GM19043 (cell line): Measurements from ENCODE around the gene USO1.
"Not testable (repeated sequence)": the region's sequence is repeated elsewhere in the genome, so short reads cannot be mapped to it uniquely, and the experiment has no call there.

Experiments
- ATAC-seq: cut with Tn5 transposase; IDR thresholded peaks from one replicate; pipeline ENCODE4 v1.9.1; 2021; ENCODE audit warnings: low read depth; ENCODE audit not compliant: unreplicated experiment

Gene USO1

DNA sequence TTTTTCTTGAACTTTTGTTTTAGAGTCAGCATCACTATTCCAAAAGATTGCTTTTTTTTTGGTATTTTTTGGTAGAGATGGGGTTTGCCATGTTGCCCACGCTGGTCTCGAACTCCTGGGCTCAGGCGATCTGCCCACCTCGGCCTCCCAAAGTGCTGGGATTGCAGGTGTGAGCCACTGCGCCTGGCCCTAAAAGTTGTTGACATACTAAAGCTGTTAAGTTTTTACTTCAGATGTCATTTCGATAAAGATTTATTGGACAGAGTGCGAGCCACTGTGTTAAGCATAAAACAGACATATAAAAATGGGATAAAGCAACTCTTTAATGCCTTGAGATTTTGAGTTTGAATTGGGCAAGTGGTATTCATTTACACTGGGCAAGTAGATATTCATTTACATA is 28.3 kb downstream of the USO1 start:
- no peak for ATAC-seq

DNA sequence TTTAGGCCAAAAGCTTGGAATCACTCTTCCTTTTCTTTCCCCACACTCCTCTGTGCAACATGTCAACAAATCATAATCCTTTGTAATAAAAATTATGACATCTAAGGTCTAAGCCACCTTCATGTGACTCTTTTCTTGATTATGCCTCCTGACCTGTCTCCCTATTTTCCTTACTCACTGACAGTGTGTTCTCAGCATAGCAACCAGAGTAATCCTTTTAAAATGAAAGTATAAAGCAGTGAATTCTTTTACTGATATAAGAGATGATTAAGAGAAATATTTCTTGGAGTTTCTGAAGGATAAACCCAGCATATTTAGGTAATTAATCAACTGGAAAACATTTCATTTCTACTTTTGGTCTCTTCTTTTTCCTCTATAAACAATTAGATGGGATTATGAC is 44.7 kb downstream of the USO1 start:
- no peak for ATAC-seq

DNA sequence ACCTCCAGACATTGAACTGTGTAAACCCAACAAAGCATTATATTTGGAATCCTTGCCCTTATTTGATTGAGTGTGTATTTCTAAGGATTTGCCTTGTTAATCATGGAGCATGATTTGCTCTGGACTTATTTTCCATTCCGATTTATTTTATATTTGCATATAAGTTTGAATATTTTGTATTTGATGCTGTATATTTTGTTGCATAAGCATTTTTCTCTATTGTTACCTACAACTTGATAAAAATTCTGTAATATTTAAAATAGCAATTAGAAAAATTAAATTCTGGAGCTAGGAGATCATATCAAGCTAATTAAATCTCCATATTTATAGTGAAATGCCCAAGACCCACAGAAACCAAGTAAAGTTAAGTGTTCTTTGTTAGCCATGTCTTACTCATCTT is 47.2 kb downstream of the USO1 start:
- no peak for ATAC-seq

DNA sequence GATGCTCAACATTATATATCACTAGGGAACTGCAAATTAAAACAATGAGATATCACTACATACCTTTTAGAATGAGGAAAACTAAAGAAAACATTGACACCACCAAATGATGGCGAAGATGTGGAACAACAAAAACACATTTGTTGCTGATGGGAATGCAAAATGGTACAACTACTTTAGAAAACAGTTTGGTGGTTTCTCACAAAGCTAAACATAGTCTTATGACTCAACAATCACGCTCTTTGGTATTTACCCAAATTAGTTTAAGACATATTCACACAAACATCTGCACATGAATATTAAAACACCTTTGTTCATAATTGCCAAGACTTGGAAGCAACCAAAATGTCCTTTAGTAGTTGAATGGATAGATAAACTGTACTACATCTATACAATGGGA is 53.2 kb downstream of the USO1 start:
- no peak for ATAC-seq

DNA sequence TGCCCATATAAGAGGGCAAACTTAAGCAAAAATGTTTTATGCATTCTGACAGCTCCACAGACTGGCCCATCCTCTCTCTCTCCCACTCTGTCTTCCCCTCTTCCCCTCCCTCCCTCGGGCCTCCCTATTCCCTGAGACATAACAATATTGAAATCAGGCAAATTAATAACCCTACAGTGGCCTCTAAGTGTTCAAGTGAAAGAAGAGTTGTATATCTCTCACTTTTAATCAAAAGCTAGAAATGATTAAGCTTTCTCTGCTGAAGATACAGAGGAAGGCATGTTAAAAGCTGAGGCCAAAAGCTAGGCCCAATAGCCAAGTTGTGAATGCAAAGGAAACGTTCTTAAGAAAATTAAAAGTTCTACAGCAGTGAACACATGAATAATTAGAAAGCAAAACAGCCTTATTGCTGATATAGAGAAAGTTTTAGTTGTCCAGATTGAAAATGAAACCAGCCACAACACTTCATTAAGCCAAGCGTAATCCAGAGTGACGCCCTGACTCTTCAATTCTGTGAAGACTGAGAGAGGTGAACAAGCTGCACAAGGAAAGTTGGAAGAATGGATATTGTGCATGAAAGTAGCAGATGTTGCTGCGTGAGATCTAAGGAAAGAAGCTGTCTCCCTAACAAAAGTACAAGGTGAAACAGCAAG is 54.9 kb downstream of the USO1 start:
- ATAC-seq: no peak

DNA sequence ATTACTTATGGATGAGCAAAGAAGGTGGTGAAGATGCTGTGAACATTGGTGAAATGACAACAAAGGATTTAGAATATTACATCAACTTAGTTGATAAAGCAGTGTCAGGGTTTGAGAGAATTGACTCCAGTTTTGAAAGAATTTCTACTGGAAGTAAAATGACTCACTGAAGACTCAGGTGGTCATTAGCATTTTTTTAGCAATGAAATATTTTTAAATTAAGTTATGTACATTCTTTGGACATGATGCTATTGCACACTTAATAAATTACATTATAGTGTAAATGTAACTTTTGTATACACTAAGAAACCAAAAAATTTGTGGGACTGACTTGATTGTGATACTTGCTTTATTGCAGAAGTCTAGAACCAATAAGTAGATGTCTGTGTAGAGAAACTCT is 56.9 kb downstream of the USO1 start:
- no peak for ATAC-seq

DNA sequence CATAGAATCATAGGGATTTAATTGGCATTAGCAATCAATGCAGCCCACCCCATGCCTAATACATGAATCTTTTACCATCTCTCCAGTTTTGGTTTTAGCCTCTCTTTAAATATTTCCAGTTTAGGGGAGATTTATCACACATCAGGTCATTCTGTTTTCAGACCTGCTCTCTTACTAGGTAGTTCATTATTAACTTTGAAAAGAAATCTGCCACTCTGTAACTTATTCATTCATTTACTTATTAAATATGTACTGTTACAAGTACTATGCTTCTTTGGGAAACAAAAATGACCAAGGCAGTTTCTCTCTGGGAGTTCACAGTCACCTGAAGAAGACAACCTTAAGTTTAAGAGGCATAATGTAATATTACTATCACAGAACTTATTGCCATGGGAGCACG is 62.1 kb downstream of the USO1 start:
- peak; percentile 62 for ATAC-seq

DNA sequence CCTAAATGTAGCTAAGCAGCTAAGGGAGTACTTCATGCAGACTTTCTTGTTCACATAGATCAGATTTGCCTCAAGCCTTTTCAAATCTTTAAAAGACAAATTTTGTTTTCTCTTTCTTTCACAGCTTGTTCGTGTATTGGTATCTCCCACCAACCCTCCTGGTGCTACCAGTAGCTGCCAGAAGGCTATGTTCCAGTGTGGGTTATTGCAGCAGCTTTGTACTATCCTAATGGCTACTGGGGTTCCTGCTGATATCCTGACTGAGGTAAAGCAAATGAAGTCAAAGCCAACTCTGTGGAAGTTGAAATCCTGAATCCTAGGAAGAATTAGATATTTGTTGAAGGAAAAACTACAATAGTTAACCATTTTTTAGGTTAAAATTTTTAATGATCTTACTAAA is 62.6 kb downstream of the USO1 start:
- ATAC-seq: peak; percentile 35

DNA sequence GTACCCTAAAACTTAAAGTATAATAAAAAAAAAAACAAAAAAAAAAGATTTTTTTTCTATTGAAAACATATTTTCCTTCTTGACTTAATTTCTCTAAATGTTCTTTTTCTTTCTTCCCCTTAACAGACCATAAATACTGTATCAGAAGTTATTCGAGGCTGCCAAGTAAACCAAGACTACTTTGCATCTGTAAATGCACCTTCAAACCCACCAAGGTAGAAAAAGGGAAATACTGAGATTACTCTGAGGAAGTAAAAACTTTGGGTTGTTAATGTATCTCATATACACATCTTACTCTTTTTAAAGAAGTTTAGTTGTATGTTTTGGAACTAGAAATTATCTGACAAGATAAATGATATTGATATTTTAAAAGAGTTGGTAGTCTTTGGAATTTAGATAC is 65.6 kb downstream of the USO1 start:
- no peak for ATAC-seq

DNA sequence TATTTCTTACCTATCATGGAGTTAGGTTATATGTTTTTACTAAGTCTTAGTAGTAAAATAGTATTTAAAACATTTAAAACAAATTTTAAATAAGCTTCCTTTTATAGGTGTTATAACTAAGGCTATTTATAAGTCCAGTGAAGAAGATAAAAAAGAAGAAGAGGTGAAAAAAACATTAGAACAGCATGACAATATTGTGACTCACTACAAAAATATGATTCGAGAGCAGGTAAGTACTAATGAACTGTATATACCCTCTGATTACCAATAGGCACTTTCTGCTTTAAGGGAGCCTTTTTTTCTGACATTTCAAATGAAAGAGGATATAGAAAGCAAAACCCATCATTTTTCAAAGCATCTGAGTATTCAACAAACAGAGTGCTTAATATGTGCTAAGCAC is 76.6 kb downstream of the USO1 start:
- no peak for ATAC-seq

DNA sequence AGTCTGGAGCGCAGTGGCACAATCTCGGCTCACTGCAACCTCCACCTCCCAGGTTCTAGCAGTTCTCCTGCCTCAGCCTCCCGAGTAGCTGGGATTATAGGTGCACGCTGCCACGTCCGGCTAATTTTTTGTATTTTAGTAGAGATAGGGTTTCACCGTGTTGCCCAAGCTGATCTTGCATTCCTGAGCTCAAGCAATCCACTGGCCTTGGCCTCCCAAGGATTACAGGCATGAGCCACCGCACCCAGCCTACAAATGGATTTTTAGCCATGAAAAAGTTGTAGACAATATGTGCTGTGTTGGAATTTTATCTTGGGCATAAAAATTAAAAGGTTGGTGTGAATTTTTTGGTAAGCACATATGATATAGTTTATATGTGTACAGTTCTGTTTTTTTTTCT is 81.7 kb downstream of the USO1 start:
- ATAC-seq: not testable (repeated sequence)

DNA sequence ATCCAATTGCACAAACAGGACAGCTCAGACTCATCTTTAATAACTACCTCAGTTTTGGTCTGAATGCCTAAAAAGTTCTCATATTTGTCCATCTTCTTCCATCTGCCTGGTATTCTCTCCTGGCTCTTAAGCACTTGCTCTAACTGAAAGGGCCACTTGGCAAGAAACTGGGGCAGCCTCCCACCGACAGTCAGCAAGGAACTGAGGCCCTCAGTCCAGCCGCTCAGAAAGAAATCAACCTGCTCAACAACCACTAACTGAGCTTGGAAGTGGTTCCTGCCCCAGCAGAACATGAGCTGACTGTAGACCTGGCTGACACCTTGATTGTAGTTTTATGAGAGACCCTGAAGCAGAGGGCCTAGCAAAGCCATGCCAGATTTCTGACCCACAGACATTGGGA is 93.5 kb downstream of the USO1 start:
- no peak for ATAC-seq

DNA sequence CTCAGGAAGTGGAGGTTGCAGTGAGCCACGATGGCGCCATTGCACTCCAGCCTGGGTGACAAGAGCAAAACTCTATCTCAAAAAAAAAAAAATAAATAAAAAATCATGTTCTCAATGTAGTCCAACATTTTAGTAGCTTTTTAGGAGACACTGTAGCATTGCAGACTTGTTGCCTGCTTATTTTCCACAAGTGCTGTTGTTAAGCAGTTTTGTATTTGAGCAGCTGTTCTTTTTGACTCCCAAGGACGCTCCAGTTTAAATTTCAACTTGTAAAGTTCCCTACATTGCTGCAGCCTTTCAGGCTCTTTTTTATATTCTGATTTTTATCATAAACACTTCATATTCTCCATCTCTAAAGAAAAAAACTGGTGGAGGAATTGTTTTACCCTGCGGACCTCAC is 94.7 kb downstream of the USO1 start:
- ATAC-seq: no peak

DNA sequence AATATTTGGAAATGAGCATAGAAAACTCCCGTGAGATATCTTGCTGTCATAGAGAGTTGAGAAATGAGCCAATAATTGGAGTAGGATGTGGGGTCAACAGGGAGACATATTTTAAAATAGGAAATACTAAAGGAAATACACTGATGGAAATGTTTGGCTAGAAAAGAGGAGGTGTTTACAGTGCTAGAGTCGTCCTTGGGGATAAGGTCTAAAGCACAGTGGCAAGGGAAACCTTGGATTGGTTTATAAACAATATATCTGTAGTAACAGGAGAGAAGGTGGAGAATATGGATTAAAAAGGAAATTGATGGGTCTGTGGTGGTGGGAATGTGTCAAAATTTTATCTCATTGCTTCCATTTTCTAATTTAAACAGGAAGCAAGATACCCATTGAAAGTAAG is 95.8 kb downstream of the USO1 start:
- ATAC-seq: no peak

DNA sequence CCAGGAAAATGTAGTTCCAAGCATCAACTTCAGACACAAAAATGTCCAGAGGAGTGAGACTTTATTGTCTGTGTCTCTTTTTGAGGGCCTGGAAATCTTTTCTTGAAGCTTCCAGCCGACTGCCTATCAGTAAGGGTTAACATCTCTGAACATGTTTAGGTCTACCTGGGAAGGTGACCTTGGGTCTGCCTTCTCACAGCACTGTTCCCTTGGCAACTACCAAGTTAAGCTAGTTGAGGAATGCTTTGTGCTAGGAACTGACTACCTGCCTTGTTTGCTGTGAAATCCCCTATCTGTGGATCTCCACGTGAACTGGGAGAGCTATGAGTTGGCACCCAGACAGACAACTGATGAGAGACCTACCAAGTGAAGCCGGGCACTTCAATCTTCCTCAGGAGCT is 96.3 kb downstream of the USO1 start:
- ATAC-seq: no peak

DNA sequence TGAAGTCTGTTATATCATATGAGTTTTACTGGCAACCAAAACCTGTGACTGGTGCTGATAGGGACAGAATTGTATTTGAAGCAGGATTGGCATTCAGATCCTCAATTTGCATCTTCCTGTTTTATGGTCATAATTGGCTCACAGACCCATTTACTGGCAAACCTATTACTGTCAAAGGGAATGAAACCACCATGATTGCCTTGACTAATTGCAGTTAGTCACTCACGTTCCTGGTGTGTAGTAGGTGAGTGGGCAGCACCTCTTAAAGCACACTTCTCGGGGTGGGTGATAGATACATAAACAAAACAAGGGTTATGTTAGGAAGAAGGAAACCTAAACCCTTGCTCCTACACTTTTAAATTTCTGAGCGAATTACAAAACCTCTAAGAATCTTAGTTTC is 96.8 kb downstream of the USO1 start:
- no peak for ATAC-seq

DNA sequence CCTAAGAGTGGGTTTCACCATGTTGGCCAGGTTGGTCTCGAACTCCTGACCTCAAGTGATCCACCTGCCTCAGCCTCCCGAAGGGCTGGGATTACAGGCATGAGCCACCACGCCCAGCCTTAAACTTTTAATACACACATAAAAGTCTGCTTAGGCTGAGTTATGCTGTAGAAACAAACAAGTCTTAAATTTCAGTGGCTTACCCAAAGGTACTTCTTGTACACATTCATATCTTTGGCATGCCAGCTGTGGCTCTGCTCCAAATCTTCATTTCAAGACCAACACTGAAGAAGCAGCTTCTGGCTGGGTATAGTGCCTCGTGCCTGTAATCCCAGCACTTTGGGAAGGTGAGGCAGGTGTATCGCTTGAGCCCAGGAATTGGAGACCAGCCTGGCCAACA is 97.6 kb downstream of the USO1 start:
- ATAC-seq: no peak

DNA sequence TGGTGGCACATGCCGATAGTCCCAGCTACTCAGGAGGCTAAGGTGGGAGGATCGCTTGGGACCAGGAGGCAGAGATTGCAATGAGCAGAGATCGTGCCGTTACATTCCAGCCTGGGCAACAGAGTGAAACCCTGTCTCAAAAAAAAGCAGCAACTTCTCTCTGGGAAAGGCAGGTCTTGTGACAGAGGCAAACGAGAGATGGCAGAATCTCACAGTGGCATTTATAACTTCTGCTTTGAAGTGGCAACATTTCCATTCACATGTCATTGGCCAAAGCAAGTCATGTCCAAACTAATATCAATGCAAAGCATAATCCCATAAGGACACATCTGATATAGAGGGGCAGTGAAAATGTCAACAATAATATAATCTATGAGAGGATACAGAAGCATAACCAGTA is 98.0 kb downstream of the USO1 start:
- ATAC-seq: no peak

DNA sequence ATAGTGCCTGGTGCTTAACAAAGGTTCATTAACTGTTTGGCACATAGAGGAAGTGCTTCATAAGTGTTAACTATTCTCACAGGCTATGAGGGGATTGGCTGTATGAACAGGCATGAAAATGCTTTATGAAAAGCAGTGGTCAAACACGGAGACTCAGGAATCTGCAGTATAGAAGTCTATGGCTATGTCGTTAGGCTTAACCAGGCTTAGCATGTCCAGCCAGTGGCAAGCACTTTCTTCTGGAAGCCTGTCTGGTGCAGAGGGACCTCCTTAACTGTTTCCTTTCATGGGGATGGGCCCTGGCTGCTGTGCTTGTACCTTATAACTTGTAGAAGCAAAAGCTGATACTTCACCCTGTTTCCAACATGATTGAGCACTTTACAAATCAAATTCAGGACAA is 99.4 kb downstream of the USO1 start:
- ATAC-seq: no peak

DNA sequence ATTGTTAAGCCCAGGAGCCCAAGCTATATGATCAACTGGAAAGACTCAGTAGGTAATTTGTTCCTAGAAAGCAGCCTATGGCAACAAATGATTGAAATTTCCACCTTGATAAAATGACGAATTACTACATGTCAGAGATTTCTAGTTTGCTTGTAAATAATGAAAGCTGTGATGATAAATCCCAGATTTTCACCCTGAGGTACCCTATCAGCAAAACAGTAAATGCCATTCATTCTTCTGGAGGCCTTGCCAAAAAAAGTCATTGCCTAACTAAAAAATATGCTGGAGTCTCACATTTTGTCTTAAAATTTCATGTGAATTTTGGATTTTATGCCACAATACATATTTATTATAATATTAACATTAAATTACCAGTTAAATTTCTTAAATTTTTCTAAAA is 106.5 kb downstream of the USO1 start:
- ATAC-seq: no peak

DNA sequence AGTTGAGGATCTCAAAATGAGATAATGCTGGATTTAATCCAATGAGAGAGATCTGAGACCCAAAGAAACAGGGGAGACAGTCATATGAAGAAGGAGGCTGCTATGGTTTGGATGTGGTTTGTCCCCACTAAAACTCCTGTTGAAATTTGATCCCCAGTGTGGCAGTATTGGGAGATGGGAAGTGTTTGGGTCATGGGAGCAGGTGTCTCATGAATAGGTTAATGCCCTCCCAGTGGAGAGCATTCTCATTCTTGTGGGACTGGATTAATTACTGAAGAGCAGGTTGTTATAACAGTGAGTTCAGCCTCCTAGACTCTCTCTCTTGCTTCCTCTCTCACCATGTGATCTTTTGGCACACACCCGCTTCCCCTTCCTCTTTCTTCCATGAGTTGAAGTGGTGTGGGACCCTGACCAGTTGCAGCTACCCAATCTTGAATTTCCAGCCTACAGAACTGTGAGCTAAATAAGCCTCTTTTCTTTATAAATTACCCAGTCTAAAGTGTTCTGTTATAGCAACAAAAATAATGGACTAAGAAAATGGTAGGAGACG is 107.6 kb downstream of the USO1 start:
- ATAC-seq: no peak

DNA sequence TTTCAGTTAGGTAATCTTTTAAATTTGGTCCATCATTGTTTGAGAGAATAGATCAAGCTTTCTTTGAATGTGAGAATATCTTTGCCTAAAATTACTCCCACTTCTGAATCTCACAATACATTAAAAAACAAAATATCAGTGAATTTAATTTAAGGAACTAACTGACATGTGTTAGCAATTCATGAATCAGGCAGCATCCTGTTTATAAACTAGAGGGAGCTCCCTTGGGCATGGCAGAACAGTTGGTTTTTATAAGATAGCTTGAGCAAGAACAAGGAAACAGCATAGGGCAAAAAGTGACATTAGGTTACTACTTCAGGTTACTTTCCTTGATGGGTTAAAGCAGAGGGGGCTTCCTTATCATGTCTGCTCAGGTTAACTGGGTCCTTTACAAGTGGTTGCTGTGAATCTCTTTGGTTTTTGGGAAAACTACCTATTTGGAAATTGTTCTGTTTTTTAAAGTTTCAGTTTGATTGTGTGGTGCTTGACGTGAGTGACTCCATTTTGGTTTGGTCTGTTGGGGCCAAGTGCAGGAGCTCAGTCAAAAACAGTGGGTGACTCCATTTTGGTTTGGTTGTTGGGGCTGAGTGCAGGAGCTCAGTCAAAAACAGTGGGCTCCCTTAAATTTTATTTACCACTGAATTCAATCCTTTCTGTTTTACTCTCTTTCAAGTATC is 109.9 kb downstream of the USO1 start:
- no peak for ATAC-seq
